Fibroblast of skin of right biceps (primary cell): ENCODE data around the gene CDCA5.

Experiments
- DNase-seq: peaks from one replicate; pipeline ENCODE4 v3.0.0-alpha.2; 2013

The CDCA5 gene

DNA sequence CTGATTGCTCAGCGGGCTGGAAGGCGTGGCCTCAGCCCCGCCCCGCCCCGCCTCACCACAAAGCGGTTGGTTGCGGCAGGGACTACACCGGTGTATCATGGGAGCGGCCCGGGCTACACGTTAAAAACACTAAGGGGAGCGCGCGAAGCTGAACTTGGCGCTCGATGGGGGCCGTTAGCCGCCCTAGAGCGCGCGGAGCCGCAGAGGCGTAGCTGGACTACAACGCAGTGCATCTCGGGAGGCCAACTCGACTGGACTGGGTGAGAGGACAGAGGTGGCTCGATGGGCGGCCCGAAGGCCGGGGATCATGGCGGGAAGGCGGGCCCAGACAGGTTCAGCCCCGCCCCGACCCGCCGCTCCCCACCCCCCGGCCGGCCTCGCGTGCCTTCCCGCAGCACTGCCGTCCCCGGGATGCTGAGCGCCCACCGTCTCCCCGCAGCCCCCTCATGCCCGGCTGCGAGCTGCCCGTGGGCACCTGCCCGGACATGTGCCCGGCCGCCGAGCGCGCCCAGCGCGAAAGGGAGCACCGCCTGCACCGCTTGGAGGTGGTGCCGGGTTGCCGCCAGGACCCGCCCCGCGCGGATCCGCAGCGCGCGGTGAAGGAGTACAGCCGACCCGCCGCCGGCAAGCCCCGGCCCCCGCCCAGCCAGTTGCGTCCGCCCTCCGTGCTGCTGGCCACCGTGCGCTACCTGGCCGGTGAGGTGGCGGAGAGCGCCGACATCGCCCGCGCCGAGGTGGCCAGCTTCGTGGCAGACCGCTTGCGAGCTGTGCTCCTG is 42.8 kb downstream of the CDCA5 start, which contains the start of gene SAC3D1:
Gene SAC3D1 (plus strand): TSS at position 364 of the 776 bp plus-strand sequence. CDS start 83 bp downstream, at position 447.
- DNase-seq, result peak; percentile 97

DNA sequence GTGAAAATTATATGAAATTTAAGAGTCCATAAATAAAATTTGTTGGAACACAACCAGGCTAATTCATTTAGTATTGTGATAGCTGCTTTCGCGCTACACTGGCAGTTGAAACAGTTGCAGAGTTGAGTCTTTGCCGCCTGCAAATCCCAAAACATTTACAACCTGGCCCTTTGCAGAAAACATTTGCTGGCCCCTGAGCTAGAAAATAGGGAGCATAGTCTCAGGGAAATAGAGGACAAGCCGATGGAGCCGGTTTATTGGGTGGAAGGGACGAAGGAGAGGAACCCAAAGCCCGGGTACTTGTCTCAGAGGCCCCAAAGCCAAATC is 43.4 kb downstream of the CDCA5 start:
- no peak for DNase-seq

DNA sequence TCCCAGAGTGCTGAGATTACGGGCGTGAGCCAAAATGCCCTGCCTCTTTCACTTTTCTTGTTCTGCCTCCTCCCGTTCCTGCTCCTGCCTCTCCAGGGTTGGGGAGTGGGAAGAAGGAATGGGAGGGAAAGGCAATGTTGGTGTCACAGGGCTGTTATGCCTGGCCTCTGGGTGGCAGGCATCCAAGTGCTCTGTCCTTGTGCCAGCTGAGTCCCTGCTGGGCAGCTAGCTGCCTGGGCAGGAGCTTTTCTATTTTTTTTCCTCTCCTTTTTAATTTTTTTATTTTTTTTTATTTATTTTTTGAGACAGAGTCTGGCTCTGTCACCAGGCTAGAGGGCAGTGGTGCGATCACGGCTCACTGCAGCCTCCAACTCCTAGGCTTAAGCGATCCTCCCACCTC is 46.9 kb downstream of the CDCA5 start:
- no peak for DNase-seq

- no peak for DNase-seq
Measured at GRCh38 chr11:65035579-65035978, 48.3 kb downstream of the CDCA5 start.

GRCh38 chr11:65034423-65034822 is 49.4 kb downstream of the CDCA5 start:
- no peak for DNase-seq

- no peak for DNase-seq
Measured at GRCh38 chr11:65032216-65032615, 51.6 kb downstream of the CDCA5 start.
